ENCODE results near the gene MTA1. TPM values are rescaled to one million over a fixed set of nuclear protein-coding genes. Genes with fewer than 3 reads are reported as not detected.

The MTA1 gene
- total RNA-seq, 2 experiments from 2014 or later = 107 to 113 TPM

GRCh38 chr14:105461903-105462302, 42.3 kb downstream of the MTA1 start:
- DNase-seq (no peak), ATAC-seq (ENCODE audit: poor library complexity) (no peak)
- H3K36me3 ChIP-seq (ENCODE audit: insufficient read depth, low read length) = peaks cover 47% of the 10 kb centered on the region
- H3K4me3 ChIP-seq (ENCODE audit: low read length) = no peak overlapping the region
- Mint-ChIP-seq H3K9me3 (no peaks in the 10 kb centered on the region), H3K36me3 (ENCODE audit: low read depth) (peaks cover 18% of the 10 kb centered on the region), H3K27me3 (no peaks in the 10 kb centered on the region), H3K4me3 (no peak overlapping the region), H3K27ac (no peak overlapping the region), H3K4me1 (ENCODE audit: low read depth) (no peaks in the 10 kb centered on the region)
- H3K27me3 ChIP-seq (ENCODE audit: control insufficient read depth in 1 of 2, insufficient read depth in 2 of 2, low read length in 2 of 2) = no peaks in the 10 kb centered on the region
- H3K27ac ChIP-seq (ENCODE audit: low read depth in 1 of 2, low read length in 2 of 2) = no peak overlapping the region
- ChIA-PET POLR2A (no interaction called here), CTCF (no interaction called here)
- no peaks in the 10 kb centered on the region for H3K9me3 ChIP-seq (ENCODE audit: control insufficient read depth in 1 of 2, insufficient read depth in 1 of 2, low read length in 2 of 2)
- intact Hi-C loops (cut with DNase I, micrococcal nuclease) = no loop called here
- TF ChIP-seq, protein P1, sequence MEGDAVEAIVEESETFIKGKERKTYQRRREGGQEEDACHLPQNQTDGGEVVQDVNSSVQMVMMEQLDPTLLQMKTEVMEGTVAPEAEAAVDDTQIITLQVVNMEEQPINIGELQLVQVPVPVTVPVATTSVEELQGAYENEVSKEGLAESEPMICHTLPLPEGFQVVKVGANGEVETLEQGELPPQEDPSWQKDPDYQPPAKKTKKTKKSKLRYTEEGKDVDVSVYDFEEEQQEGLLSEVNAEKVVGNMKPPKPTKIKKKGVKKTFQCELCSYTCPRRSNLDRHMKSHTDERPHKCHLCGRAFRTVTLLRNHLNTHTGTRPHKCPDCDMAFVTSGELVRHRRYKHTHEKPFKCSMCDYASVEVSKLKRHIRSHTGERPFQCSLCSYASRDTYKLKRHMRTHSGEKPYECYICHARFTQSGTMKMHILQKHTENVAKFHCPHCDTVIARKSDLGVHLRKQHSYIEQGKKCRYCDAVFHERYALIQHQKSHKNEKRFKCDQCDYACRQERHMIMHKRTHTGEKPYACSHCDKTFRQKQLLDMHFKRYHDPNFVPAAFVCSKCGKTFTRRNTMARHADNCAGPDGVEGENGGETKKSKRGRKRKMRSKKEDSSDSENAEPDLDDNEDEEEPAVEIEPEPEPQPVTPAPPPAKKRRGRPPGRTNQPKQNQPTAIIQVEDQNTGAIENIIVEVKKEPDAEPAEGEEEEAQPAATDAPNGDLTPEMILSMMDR (IDR thresholded peaks at IDR 0.05) = no peak
- H3K4me1 ChIP-seq (ENCODE audit: insufficient read depth, low read length) = no peaks in the 10 kb centered on the region

- intact Hi-C loops (cut with DNase I, micrococcal nuclease) = no loop called here
- no peaks in the 10 kb centered on the region for H3K27me3 Mint-ChIP-seq
- H3K9me3 ChIP-seq (ENCODE audit: control insufficient read depth in 1 of 2, insufficient read depth in 1 of 2, low read length in 2 of 2) = no peaks in the 10 kb centered on the region
- ChIA-PET POLR2A (no interaction called here), CTCF (no interaction called here)
- ATAC-seq (ENCODE audit: poor library complexity) (no peak), DNase-seq (no peak)
- no peaks in the 10 kb centered on the region for H3K27me3 ChIP-seq (ENCODE audit: control insufficient read depth in 1 of 2, insufficient read depth in 2 of 2, low read length in 2 of 2)
- TF ChIP-seq, protein P1 (IDR thresholded peaks at IDR 0.05) = no peak
- peaks cover 50% of the 10 kb centered on the region for H3K36me3 ChIP-seq (ENCODE audit: insufficient read depth, low read length)
- no peak overlapping the region for H3K27ac Mint-ChIP-seq
- H3K4me3 Mint-ChIP-seq = no peak overlapping the region
- no peaks in the 10 kb centered on the region for H3K9me3 Mint-ChIP-seq
- no peaks in the 10 kb centered on the region for H3K4me1 Mint-ChIP-seq (ENCODE audit: low read depth)
- peaks cover 18% of the 10 kb centered on the region for H3K36me3 Mint-ChIP-seq (ENCODE audit: low read depth)
- H3K4me1 ChIP-seq (ENCODE audit: insufficient read depth, low read length) = no peaks in the 10 kb centered on the region
- no peak overlapping the region for H3K4me3 ChIP-seq (ENCODE audit: low read length)
- H3K27ac ChIP-seq (ENCODE audit: low read depth in 1 of 2, low read length in 2 of 2) = no peak overlapping the region
Measured at GRCh38 chr14:105464501-105464900, 44.9 kb downstream of the MTA1 start.

GRCh38 chr14:105465209-105466031, 45.8 kb downstream of the MTA1 start:
- no peaks in the 10 kb centered on the region for H3K4me1 Mint-ChIP-seq (ENCODE audit: low read depth)
- H3K27ac Mint-ChIP-seq = no peak overlapping the region
- H3K36me3 Mint-ChIP-seq (ENCODE audit: low read depth) = peaks cover 18% of the 10 kb centered on the region
- H3K4me3 Mint-ChIP-seq = no peak overlapping the region
- H3K27ac ChIP-seq (ENCODE audit: low read depth in 1 of 2, low read length in 2 of 2) = no peak overlapping the region
- no peaks in the 10 kb centered on the region for H3K27me3 Mint-ChIP-seq
- no peaks in the 10 kb centered on the region for H3K9me3 ChIP-seq (ENCODE audit: control insufficient read depth in 1 of 2, insufficient read depth in 1 of 2, low read length in 2 of 2)
- ATAC-seq (ENCODE audit: poor library complexity) (no peak), DNase-seq (no peak)
- no peaks in the 10 kb centered on the region for H3K9me3 Mint-ChIP-seq
- no peak overlapping the region for H3K4me3 ChIP-seq (ENCODE audit: low read length)
- H3K36me3 ChIP-seq (ENCODE audit: insufficient read depth, low read length) = peaks cover 50% of the 10 kb centered on the region
- H3K27me3 ChIP-seq (ENCODE audit: control insufficient read depth in 1 of 2, insufficient read depth in 2 of 2, low read length in 2 of 2) = no peaks in the 10 kb centered on the region
- TF ChIP-seq, protein P1 (IDR thresholded peaks at IDR 0.05) = no peak
- intact Hi-C loops (cut with DNase I, micrococcal nuclease) = no loop called here
- no peaks in the 10 kb centered on the region for H3K4me1 ChIP-seq (ENCODE audit: insufficient read depth, low read length)
- ChIA-PET POLR2A (no interaction called here), CTCF (no interaction called here)
